ENCODE measurements around the gene SPATA46.

DNA sequence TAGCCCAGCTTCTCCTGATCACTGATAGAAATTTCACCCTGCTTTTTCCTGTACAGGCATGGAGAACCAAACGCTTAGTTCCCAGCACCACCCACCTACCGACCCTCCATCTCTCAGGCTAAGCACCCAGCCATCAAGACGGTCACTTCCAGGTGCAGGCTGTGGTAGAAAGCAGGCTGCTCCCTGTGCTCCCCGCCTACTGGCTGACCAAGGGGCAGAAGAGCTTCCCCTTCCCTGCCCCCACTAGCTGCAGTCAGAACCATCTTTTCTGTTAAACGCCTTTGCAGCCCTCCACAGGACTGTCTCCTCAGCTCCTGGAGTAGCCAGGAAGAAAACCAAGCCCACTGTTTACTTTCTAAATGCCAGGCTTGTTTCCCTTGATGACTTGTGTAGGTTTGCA, 23.0 kb downstream of the SPATA46 start:
- TF ChIP-seq CTCF (IDR thresholded peaks at IDR 0.05; ENCODE audit: poor library complexity) (no peak), EZH2 (IDR thresholded peaks at IDR 0.05; ENCODE audit: borderline replicate concordance) (no peak), EZH2phosphoT487 (IDR thresholded peaks at IDR 0.05; ENCODE audit: low read depth, severe bottlenecking, unreplicated experiment) (no peak)

Measured in hepatocyte (in vitro differentiated cells).